GM12892 (cell line): ENCODE data around the gene TEF.

Source experiments
- POLR2A ChIP-seq: IDR thresholded peaks from 2 replicates; pipeline ENCODE4 v1.6.1; 2011; ENCODE audit warnings: low read depth, low read length, control low read depth
- POLR2AphosphoS5 ChIP-seq: IDR thresholded peaks from 2 replicates; pipeline ENCODE4 v1.6.1; 2011; ENCODE audit warnings: low read depth, low read length, control low read depth
- TAF1 ChIP-seq: IDR thresholded peaks from 2 replicates; pipeline ENCODE4 v1.6.1; 2011; ENCODE audit warnings: low read depth, mild to moderate bottlenecking, control low read depth, low read length, borderline replicate concordance

GRCh38 chr22:41448189-41448808 lies 66.6 kb downstream of the TEF start:
- TF ChIP-seq POLR2A, result no peak
- no peak for TF ChIP-seq TAF1
- no peak for TF ChIP-seq POLR2AphosphoS5
